HepG2 (cell line): Measurements from ENCODE around the gene RAB42. TPM values are rescaled to one million over a fixed set of nuclear protein-coding genes. Genes with fewer than 3 reads are reported as not detected.

Source experiments
- ARID5B ChIP-seq: IDR thresholded peaks from 2 replicates; pipeline ENCODE4 v1.4.0; 2020; ENCODE audit warnings: mild to moderate bottlenecking, missing genetic modification reagents
- CREB1 ChIP-seq, 2 experiments: fragments of 450-650 bp in 1 of 2; IDR thresholded peaks; 2 replicates each; pipeline ENCODE4 v1.6.1; 2016 to 2017; ENCODE audit warnings: control low read depth in 1 of 2, mild to moderate bottlenecking in 1 of 2, missing compliant biosample characterization in 1 of 2, missing genetic modification characterization in 1 of 2
- GPN1 ChIP-seq: sonication (generic); formaldehyde crosslinking; IDR thresholded peaks from 2 replicates; pipeline ENCODE4 v1.5.1; 2020; ENCODE audit warnings: missing genetic modification reagents, borderline replicate concordance
- MLLT10 ChIP-seq: sonication (generic); formaldehyde crosslinking; IDR thresholded peaks from 2 replicates; pipeline ENCODE4 v1.4.0; 2020; ENCODE audit warnings: missing genetic modification reagents
- PAXIP1 ChIP-seq: sonication (generic); formaldehyde crosslinking; conservative IDR thresholded peaks from 2 replicates; pipeline ENCODE4 v1.4.0; 2020; ENCODE audit warnings: mild to moderate bottlenecking, missing genetic modification reagents, moderate library complexity
- SNRNP70 ChIP-seq: fragments of 200-400 bp; formaldehyde crosslinking; IDR thresholded peaks from 2 replicates; pipeline ENCODE4 v1.6.1; 2017; ENCODE audit warnings: mild to moderate bottlenecking, low read depth, low read length, moderate library complexity
- SP4 ChIP-seq: sonication (generic); formaldehyde crosslinking; IDR thresholded peaks from 2 replicates; pipeline ENCODE4 v1.8.1; 2023; ENCODE audit warnings: mild to moderate bottlenecking, missing genetic modification reagents
- TFDP1 ChIP-seq: IDR thresholded peaks from 2 replicates; pipeline ENCODE4 v1.6.1; 2016; ENCODE audit warnings: missing compliant biosample characterization, missing genetic modification reagents, borderline replicate concordance
- ZBTB4 ChIP-seq: sonication (generic); formaldehyde crosslinking; IDR thresholded peaks from 2 replicates; pipeline ENCODE4 v1.4.0; 2020; ENCODE audit warnings: missing genetic modification reagents, mild to moderate bottlenecking, borderline replicate concordance
- ZHX1 ChIP-seq: sonication (generic); formaldehyde crosslinking; IDR thresholded peaks from 2 replicates; pipeline ENCODE4 v1.8.1; 2022; ENCODE audit warnings: low read depth, mild to moderate bottlenecking, missing genetic modification reagents
- ZNF740 ChIP-seq: sonication (generic); formaldehyde crosslinking; IDR thresholded peaks from 2 replicates; pipeline ENCODE4 v1.4.0; 2020; ENCODE audit warnings: missing genetic modification reagents
- polyA plus RNA-seq, 8 experiments: library from polyadenylated mRNA; depleted of rRNA in 3 of 8; stranded (reverse) in 7 of 8; unstranded in 1 of 8; fragments of >200 nt; fragmentation: Illumina TruSeq in 4 of 8; extraction: Trizol in 4 of 8; gene quantifications; 2 replicates each; pipeline versions ENCODE4 v1.2.1 to v1.2.3, GENCODE V29; 2011 to 2016; ENCODE audit warnings: low read depth in 4 of 8, missing spikeins in 1 of 8, mixed read lengths in 1 of 8; ENCODE audit not compliant: insufficient read depth in 1 of 8
- total RNA-seq, 5 experiments: library from RNA; depleted of rRNA; stranded (reverse); fragments of >200 nt; fragmentation: Illumina TruSeq; extraction: Trizol; gene quantifications; 2 replicates each; pipeline ENCODE4 v1.2.3, GENCODE V29; 2016; ENCODE audit warnings: low read depth in 1 of 5

Gene RAB42
- total and polyA plus RNA-seq, 2 of the 13 experiments (the other 11 are each of a cell fraction or from before 2014, with no cell fraction given) = 10.4 to 166 TPM

- no peak for TF ChIP-seq GPN1
- TF ChIP-seq ZNF740 = no peak
- TF ChIP-seq TFDP1 (CRISPR knock-in tag) = no peak; the same call in 1 of the 2 replicates
- no peak for TF ChIP-seq ZBTB4 (CRISPR knock-in tag)
- no peak for TF ChIP-seq CREB1 (IDR thresholded peaks at IDR 0.05)
- TF ChIP-seq CREB1 (CRISPR knock-in tag; IDR thresholded peaks at IDR 0.05) = peak; percentile 63
- TF ChIP-seq ZHX1 = no peak
- TF ChIP-seq SNRNP70 = no peak
- TF ChIP-seq ARID5B (CRISPR knock-in tag) = peak; percentile 49
- TF ChIP-seq SP4 = 0 out of 2 replicates have a peak, but pooled peaks have one; percentile 42
- TF ChIP-seq MLLT10 = no peak
- peak; percentile 91 for TF ChIP-seq PAXIP1 (CRISPR knock-in tag)
Measured at GRCh38 chr1:28591708-28592320, at the start of gene RAB42 (continued).
